GM12878 (cell line): ENCODE data around the gene ANK3. TPM values are rescaled to one million over a fixed set of nuclear protein-coding genes. Genes with fewer than 3 reads are reported as not detected.

Experiments
- ATAC-seq: fragments of 200-7000 bp; cut with Tn5 transposase; 3 replicates; pipeline ENCODE4 v1.9.1; 2020; ENCODE audit warnings: mild to moderate bottlenecking, moderate library complexity
- BruUV-seq: library from RNA; stranded (reverse); fragments of 400-500 nt; replicated peaks from 2 replicates; lab custom pipeline; 2021; lab: Mats Ljungman, UMichigan
- CTCF ChIA-PET: fragments of 300-600 bp; sonication (Branson Sonifier 250); formaldehyde crosslinking; extraction: SDS; loops from one replicate; lab custom pipeline; 2021; ENCODE audit warnings: inconsistent platforms; lab: Yijun Ruan, JAX
- POLR2A ChIA-PET: fragments of 350-600 bp; formaldehyde crosslinking; extraction: SDS; loops from one replicate; lab custom pipeline; 2021; ENCODE audit warnings: inconsistent platforms; lab: Charles Lee
- RAD21 ChIA-PET: fragments of 300-600 bp; sonication (Branson Sonifier 250); formaldehyde crosslinking; loops from one replicate; lab custom pipeline; 2023; ENCODE audit warnings: antibody characterized with exemption; ENCODE audit not compliant: unreplicated experiment; lab: Charles Lee
- SMC1A ChIA-PET: fragments of 300-600 bp; sonication (Branson Sonifier 250); formaldehyde crosslinking; loops from one replicate; lab custom pipeline; 2023; ENCODE audit not compliant: unreplicated experiment, uncharacterized antibody; lab: Charles Lee
- DNase-seq: peaks from one replicate; pipeline ENCODE4 v3.0.0-alpha.2; 2011; ENCODE audit warnings: low read depth, low spot score
- FAIRE-seq: peaks from 3 replicates; lab custom pipeline; 2011; peaks lifted over from hg19 to GRCh38; lab: Jason Lieb, UNC
- H2AFZ ChIP-seq: 2 replicates; pipeline ENCODE4 v1.6.0; 2011; ENCODE audit warnings: low read depth, low read length, control low read depth; ENCODE audit not compliant: control insufficient read depth
- H3K27ac ChIP-seq: 2 replicates; pipeline ENCODE4 v1.5.1; 2011; ENCODE audit warnings: control low read depth; ENCODE audit not compliant: control insufficient read depth, insufficient read depth
- H3K27me3 ChIP-seq, 2 experiments: replicated peaks in 1 of 2; 2 replicates each; pipeline versions ENCODE4 v1.6.0 to v1.6.1; 2011; ENCODE audit warnings: low read length in 1 of 2; ENCODE audit not compliant: control insufficient read depth in 2 of 2, insufficient read depth in 2 of 2
- H3K36me3 ChIP-seq, 2 experiments: 2 replicates each; pipeline ENCODE4 v1.5.1; 2011; ENCODE audit warnings: low read length in 1 of 2; ENCODE audit not compliant: control insufficient read depth in 2 of 2, insufficient read depth in 2 of 2
- H3K4me1 ChIP-seq: 2 replicates; pipeline ENCODE4 v1.6.1; 2011; ENCODE audit warnings: mild to moderate bottlenecking, low read length, moderate library complexity, mixed read lengths; ENCODE audit not compliant: control insufficient read depth, insufficient read depth
- H3K4me2 ChIP-seq: 2 replicates; pipeline ENCODE4 v1.6.0; 2011; ENCODE audit warnings: control low read depth; ENCODE audit not compliant: control insufficient read depth, insufficient read depth
- H3K4me3 ChIP-seq: fragments of 200-600 bp; sonication (generic); 2 replicates; pipeline ENCODE4 v1.5.1; 2016
- H3K79me2 ChIP-seq: 2 replicates; pipeline ENCODE4 v1.6.0; 2011; ENCODE audit warnings: low read length; ENCODE audit not compliant: control insufficient read depth, insufficient read depth
- H3K9ac ChIP-seq: 2 replicates; pipeline ENCODE4 v1.8.0; 2011; ENCODE audit warnings: low read length, control low read depth, mixed read lengths; ENCODE audit not compliant: control insufficient read depth, insufficient read depth
- H3K9me3 ChIP-seq: replicated peaks from 3 replicates; pipeline ENCODE4 v1.5.1; 2011; ENCODE audit warnings: mild to moderate bottlenecking, low read length; ENCODE audit not compliant: control insufficient read depth, insufficient read depth
- H4K20me1 ChIP-seq: 2 replicates; pipeline ENCODE4 v1.6.0; 2011; ENCODE audit not compliant: control insufficient read depth, insufficient read depth
- E4F1 ChIP-seq: fragments of 450-650 bp; IDR thresholded peaks from 2 replicates; pipeline ENCODE4 v1.6.1; 2018; ENCODE audit warnings: borderline replicate concordance, mild to moderate bottlenecking; ENCODE audit not compliant: partially characterized antibody
- JUND ChIP-seq: IDR thresholded peaks from 2 replicates; pipeline ENCODE4 v1.6.1; 2012; ENCODE audit warnings: low read depth, mild to moderate bottlenecking, low read length, improper control_type of control experiment, moderate library complexity
- MEF2A ChIP-seq: IDR thresholded peaks from 2 replicates; pipeline ENCODE4 v1.6.1; 2011; ENCODE audit warnings: low read depth, mild to moderate bottlenecking, low read length, moderate library complexity; ENCODE audit not compliant: insufficient read depth
- PML ChIP-seq: IDR thresholded peaks from 2 replicates; pipeline ENCODE4 v1.6.1; 2012; ENCODE audit warnings: low read length, inconsistent platforms
- RAD21 ChIP-seq: IDR thresholded peaks from 2 replicates; pipeline ENCODE4 v1.6.1; 2011; ENCODE audit warnings: mild to moderate bottlenecking, low read depth, low read length, moderate library complexity; ENCODE audit not compliant: insufficient read depth
- WGBS: methylation state at CpG from one replicate; pipeline ENCODE4 v1.1.6; 2016; ENCODE audit warnings: low lambda C conversion rate; ENCODE audit not compliant: insufficient replicate concordance, insufficient coverage; ENCODE audit errors: missing lambda C conversion rate; 5-methylcytosine and 5-hydroxymethylcytosine counted together
- in situ Hi-C: fragments of 300-500 bp; cut with MboI; formaldehyde crosslinking; loops from 9 replicates; pipeline ENCODE4 v1.14.3; 2018; ENCODE audit warnings: mixed read lengths
- intact Hi-C: fragments of 100-400 bp; cut with micrococcal nuclease; formaldehyde crosslinking; loops from one replicate; pipeline ENCODE4 v1.14.2; 2022; ENCODE audit not compliant: unreplicated experiment
- polyA plus RNA-seq, 11 experiments: library from polyadenylated mRNA; depleted of rRNA in 4 of 11; unstranded in 6 of 11; stranded (reverse) in 5 of 11; fragments of >200 nt; fragmentation: Nextera tagmentation in 4 of 11; fragmentation: Illumina TruSeq in 1 of 11; extraction: Ambion mirVana in 4 of 11; extraction: Trizol in 1 of 11; gene quantifications; 1 replicate in 1 of 11; 2 replicates in 10 of 11; pipeline versions ENCODE4 v1.2.1 to v1.2.3, GENCODE V29; 2011 to 2016; ENCODE audit warnings: inconsistent platforms in 2 of 11, missing spikeins in 2 of 11, low read depth in 1 of 11
- total RNA-seq, 4 experiments: library from RNA; depleted of rRNA in 3 of 4; stranded (reverse); fragments of >200 nt in 3 of 4; fragmentation: Illumina TruSeq in 1 of 4; extraction: Trizol in 1 of 4; gene quantifications; 2 replicates each; pipeline versions ENCODE4 v1.2.1 to v1.2.3, GENCODE V29; 2013 to 2021

The ANK3 gene
- total and polyA plus RNA-seq, 10 of the 15 experiments (the other 5 are each of a cell fraction or from before 2014, with no cell fraction given), result 0.06 to 0.82 (median 0.20) TPM; not detected in 2

GRCh38 chr10:60303778-60304177, 85.9 kb downstream of the ANK3 start:
- RAD21 ChIA-PET, result no interaction called here

GRCh38 chr10:60299961-60300883, 89.5 kb downstream of the ANK3 start:
- POLR2A ChIA-PET, result no interaction called here
- Histone ChIP-seq H3K79me2 (no peaks in the 10 kb centered on the region), H3K36me3 (no peaks in the 10 kb centered on the region), H4K20me1 (no peaks in the 10 kb centered on the region), H3K4me3 (no peak overlapping the region), H3K4me2 (no peak overlapping the region), H3K27me3 (no peaks in the 10 kb centered on the region; a peak in 1 of 4 replicates), H3K27ac (no peak overlapping the region), H3K4me1 (no peaks in the 10 kb centered on the region), H2AFZ (no peak overlapping the region), H3K9me3 (no peaks in the 10 kb centered on the region), H3K9ac (no peak overlapping the region)
- DNase-seq, result no peak
- no peak for ATAC-seq
- no peak for TF ChIP-seq PML
- TF ChIP-seq E4F1, result no peak
- WGBS, result 42% methylated on average over 11 of the region's 11 CpGs
- intact Hi-C loops (no loop called here), in situ Hi-C loops (no loop called here)
- RAD21 ChIA-PET, result no interaction called here
- CTCF ChIA-PET, result interaction anchor here (0.7 kb wide), 1 partner anchor 127 kb away, joined by 3 read pairs; no protein-coding TSS in a partner anchor
- BruUV-seq, result no TSS peak
- SMC1A ChIA-PET, result interaction anchor here (1.3 to 2.3 kb wide), 4 partner anchors 9 to 96 kb away, joined by 3 to 5 read pairs (median 3); no protein-coding TSS in a partner anchor
- FAIRE-seq, result no peak

More at GRCh38 chr10:60303778-60304177, 85.9 kb downstream of the ANK3 start:
- in situ Hi-C loops (no loop called here), intact Hi-C loops (no loop called here)
- H3K36me3 ChIP-seq, result no peaks in the 10 kb centered on the region
- no peak overlapping the region for H3K27ac ChIP-seq
- no peak overlapping the region for H3K4me3 ChIP-seq
- H3K9me3 ChIP-seq, result no peaks in the 10 kb centered on the region
- H3K27me3 ChIP-seq, result no peaks in the 10 kb centered on the region
- ATAC-seq (no peak), FAIRE-seq (no peak), DNase-seq (no peak)
- SMC1A ChIA-PET, result no interaction called here
- POLR2A ChIA-PET, result no interaction called here
- no peak overlapping the region for H2AFZ ChIP-seq
- 59% methylated on average over 1 of the region's 1 CpG for WGBS
- H4K20me1 ChIP-seq, result no peaks in the 10 kb centered on the region
- TF ChIP-seq MEF2A (no peak), JUND (no peak), RAD21 (no peak)
- H3K4me1 ChIP-seq, result no peaks in the 10 kb centered on the region
- no peak overlapping the region for H3K4me2 ChIP-seq
- CTCF ChIA-PET, result no interaction called here
- no peaks in the 10 kb centered on the region for H3K79me2 ChIP-seq
- no peak overlapping the region for H3K9ac ChIP-seq
- BruUV-seq, result no TSS peak
